GM21529 (cell line): ENCODE data around the gene ANKRD23.
A peak's percentile ranks its signal among the peaks of the same experiment; 100 is the strongest.
"Not testable (repeated sequence)": the region's sequence is repeated elsewhere in the genome, so short reads cannot be mapped to it uniquely, and the experiment has no call there.

ENCODE experiments used
- ATAC-seq: cut with Tn5 transposase; IDR thresholded peaks from one replicate; pipeline ENCODE4 v1.9.1; 2021; ENCODE audit not compliant: unreplicated experiment

The ANKRD23 gene

GRCh38 chr2:96864343-96865091 lies 20.7 kb upstream of the ANKRD23 start:
- no peak for ATAC-seq

- ATAC-seq, result no peak
Observed at GRCh38 chr2:96863575-96864342, 19.9 kb upstream of the ANKRD23 start.

- not testable (repeated sequence) for ATAC-seq
Observed at GRCh38 chr2:96863056-96863455, 19.2 kb upstream of the ANKRD23 start.

GRCh38 chr2:96861074-96861473 lies 17.3 kb upstream of the ANKRD23 start:
- ATAC-seq, result no peak

GRCh38 chr2:96860065-96861029 lies 16.5 kb upstream of the ANKRD23 start:
- ATAC-seq, result no peak

- no peak for ATAC-seq
Observed at GRCh38 chr2:96859681-96860064, 15.9 kb upstream of the ANKRD23 start.

- no peak for ATAC-seq
Observed at GRCh38 chr2:96859099-96859649, 15.4 kb upstream of the ANKRD23 start.

- ATAC-seq, result peak; percentile 92
Observed at GRCh38 chr2:96857667-96858372, 14.0 kb upstream of the ANKRD23 start, which contains the start of gene ANKRD39. Gene ANKRD39 (minus strand): TSS chr2:96858016. CDS start chr2:96857987, 29 bp downstream.

GRCh38 chr2:96856776-96857666 lies 13.2 kb upstream of the ANKRD23 start:
- ATAC-seq, result peak; percentile 1

- ATAC-seq, result no peak
Observed at GRCh38 chr2:96853321-96853720, 9.5 kb upstream of the ANKRD23 start.

GRCh38 chr2:96852667-96853066 lies 8.8 kb upstream of the ANKRD23 start:
- ATAC-seq, result no peak

- no peak for ATAC-seq
Observed at GRCh38 chr2:96848264-96848663, 4.4 kb upstream of the ANKRD23 start.

GRCh38 chr2:96847586-96847985 lies 3.8 kb upstream of the ANKRD23 start:
- ATAC-seq, result no peak

- ATAC-seq, result no peak
Observed at GRCh38 chr2:96846825-96847224, 3.0 kb upstream of the ANKRD23 start.

GRCh38 chr2:96844405-96844808 lies 586 bp upstream of the ANKRD23 start:
- no peak for ATAC-seq

GRCh38 chr2:96842600-96842999 lies 1.2 kb downstream of the ANKRD23 start:
- no peak for ATAC-seq

- ATAC-seq, result no peak
Observed at GRCh38 chr2:96841701-96842495, 1.9 kb downstream of the ANKRD23 start.
